Neuronal stem cell (in vitro differentiated cells): ENCODE measurements around the gene SFXN5.
A peak's percentile ranks its signal among the peaks of the same experiment; 100 is the strongest.

Experiments used
- DNase-seq: peaks from one replicate; pipeline ENCODE4 v3.0.0-alpha.2; 2013; ENCODE audit warnings: low spot score
- H2AFZ ChIP-seq: one replicate; pipeline ENCODE4 v1.6.1; 2013; ENCODE audit warnings: mild to moderate bottlenecking, low read length, inconsistent platforms
- H2AK5ac ChIP-seq: 2 replicates; pipeline ENCODE4 v1.6.1; 2013; ENCODE audit warnings: low read depth, mild to moderate bottlenecking, inconsistent platforms, low read length, moderate library complexity, mixed read lengths
- H2BK120ac ChIP-seq: 2 replicates; pipeline ENCODE4 v1.6.1; 2013; ENCODE audit warnings: low read depth, mild to moderate bottlenecking, inconsistent platforms, low read length, moderate library complexity, mixed read lengths
- H2BK12ac ChIP-seq: one replicate; pipeline ENCODE4 v1.6.1; 2013; ENCODE audit warnings: low read length, inconsistent platforms
- H2BK15ac ChIP-seq: 2 replicates; pipeline ENCODE4 v1.6.1; 2013; ENCODE audit warnings: mild to moderate bottlenecking, low read length, inconsistent platforms, mixed read lengths
- H2BK5ac ChIP-seq: one replicate; pipeline ENCODE4 v1.6.1; 2013; ENCODE audit warnings: inconsistent platforms, mild to moderate bottlenecking, low read length, moderate library complexity
- H3K14ac ChIP-seq: one replicate; pipeline ENCODE4 v1.6.1; 2013; ENCODE audit warnings: low read length, inconsistent platforms
- H3K18ac ChIP-seq: 2 replicates; pipeline ENCODE4 v1.6.1; 2013; ENCODE audit warnings: low read length, inconsistent platforms
- H3K23ac ChIP-seq: 2 replicates; pipeline ENCODE4 v1.6.1; 2013; ENCODE audit warnings: low read depth, mild to moderate bottlenecking, mixed read lengths, low read length, inconsistent platforms; ENCODE audit not compliant: poor library complexity
- H3K27ac ChIP-seq: replicated peaks from 3 replicates; pipeline ENCODE4 v1.5.1; 2013; ENCODE audit warnings: low read length, inconsistent platforms
- H3K27me3 ChIP-seq, 3 experiments: 2 replicates each; pipeline ENCODE4 v1.6.1; 2013; ENCODE audit warnings: low read length in 3 of 3, mild to moderate bottlenecking in 2 of 3, inconsistent platforms in 1 of 3, low read depth in 1 of 3, mixed read lengths in 1 of 3, moderate library complexity in 1 of 3; ENCODE audit not compliant: control insufficient read depth in 3 of 3, insufficient read depth in 3 of 3
- H3K36me3 ChIP-seq, 2 donors: replicated peaks in 1 of 2; 2 replicates each; pipeline ENCODE4 v1.6.1; 2013; ENCODE audit warnings: low read length in 2 of 2; ENCODE audit not compliant: control insufficient read depth in 2 of 2, insufficient read depth in 2 of 2
- H3K4ac ChIP-seq: 2 replicates; pipeline ENCODE4 v1.6.1; 2013; ENCODE audit warnings: inconsistent platforms, mild to moderate bottlenecking, low read length, moderate library complexity
- H3K4me1 ChIP-seq, 2 donors: 1 replicate in 1 of 2; 2 replicates in 1 of 2; pipeline ENCODE4 v1.6.1; 2013; ENCODE audit warnings: low read length in 2 of 2, low read depth in 1 of 2; ENCODE audit not compliant: control insufficient read depth in 2 of 2, insufficient read depth in 1 of 2
- H3K4me2 ChIP-seq: one replicate; pipeline ENCODE4 v1.6.1; 2013; ENCODE audit warnings: mild to moderate bottlenecking, low read length, inconsistent platforms; ENCODE audit not compliant: insufficient read depth, poor library complexity, severe bottlenecking
- H3K4me3 ChIP-seq, 2 donors: 2 replicates each; pipeline ENCODE4 v1.5.1; 2013; ENCODE audit warnings: low read length in 2 of 2, mild to moderate bottlenecking in 2 of 2, inconsistent platforms in 1 of 2, moderate library complexity in 1 of 2
- H3K79me1 ChIP-seq: one replicate; pipeline ENCODE4 v1.6.1; 2013; ENCODE audit warnings: low read depth, mild to moderate bottlenecking, inconsistent platforms, low read length, moderate library complexity
- H3K9ac ChIP-seq: one replicate; pipeline ENCODE4 v1.6.1; 2013; ENCODE audit warnings: mild to moderate bottlenecking, low read depth, low read length, inconsistent platforms; ENCODE audit not compliant: poor library complexity
- H3K9me3 ChIP-seq, 2 donors: replicated peaks in 1 of 2; 2 replicates each; pipeline versions ENCODE3 to v1.6.1; 2013; ENCODE audit warnings: low read length in 2 of 2, mild to moderate bottlenecking in 2 of 2, inconsistent platforms in 1 of 2, low read depth in 1 of 2, mixed read lengths in 1 of 2, moderate library complexity in 1 of 2; ENCODE audit not compliant: control insufficient read depth in 2 of 2, insufficient read depth in 1 of 2
- H4K8ac ChIP-seq: one replicate; pipeline ENCODE4 v1.6.1; 2013; ENCODE audit warnings: low read depth, mild to moderate bottlenecking, inconsistent platforms, low read length, moderate library complexity
- H4K91ac ChIP-seq: one replicate; pipeline ENCODE4 v1.6.1; 2013; ENCODE audit warnings: low read length, low read depth, mild to moderate bottlenecking, inconsistent platforms; ENCODE audit not compliant: poor library complexity
- WGBS, 2 donors: extraction: QIAGEN DNeasy Blood & Tissue Kit; methylation state at CpG; one replicate each; pipeline ENCODE4 v1.1.7; 2013; ENCODE audit warnings: missing lambda C conversion rate in 2 of 2, mixed read lengths in 1 of 2; ENCODE audit not compliant: insufficient read length in 2 of 2, insufficient replicate concordance in 1 of 2; ENCODE audit errors: extremely low coverage in 2 of 2; 5-methylcytosine and 5-hydroxymethylcytosine counted together

SFXN5 gene

GRCh38 chr2:73088211-73088610 is 16.7 kb upstream of the SFXN5 start:
- Histone ChIP-seq H3K23ac (peak overlapping the region; percentile 13), H2BK120ac (no peak overlapping the region), H4K8ac (no peak overlapping the region), H3K79me1 (peaks cover 2% of the 10 kb centered on the region), H3K18ac (no peak overlapping the region), H2BK12ac (no peak overlapping the region), H3K9me3 (no peaks in the 10 kb centered on the region), H2BK5ac (no peak overlapping the region), H4K91ac (no peak overlapping the region), H3K27me3 (peaks cover 0 to 5% (median 0%) of the 10 kb centered on the region in 3 experiments), H2BK15ac (no peak overlapping the region), H3K4ac (no peak overlapping the region), H3K4me2 (no peak overlapping the region), H3K4me3 (no peak overlapping the region), H3K4me1 (peaks cover 10 to 12% of the 10 kb centered on the region in 2 donors), H3K9ac (no peak overlapping the region), H3K14ac (no peak overlapping the region), H2AK5ac (no peak overlapping the region), H3K27ac (no peak overlapping the region), H3K36me3 (peaks cover 0 to 4% of the 10 kb centered on the region in 2 donors), H2AFZ (no peak overlapping the region)
- DNase-seq, result no peak
- WGBS, 2 donors, result no CpG with 5 or more reads among the region's 12 CpGs

DNA sequence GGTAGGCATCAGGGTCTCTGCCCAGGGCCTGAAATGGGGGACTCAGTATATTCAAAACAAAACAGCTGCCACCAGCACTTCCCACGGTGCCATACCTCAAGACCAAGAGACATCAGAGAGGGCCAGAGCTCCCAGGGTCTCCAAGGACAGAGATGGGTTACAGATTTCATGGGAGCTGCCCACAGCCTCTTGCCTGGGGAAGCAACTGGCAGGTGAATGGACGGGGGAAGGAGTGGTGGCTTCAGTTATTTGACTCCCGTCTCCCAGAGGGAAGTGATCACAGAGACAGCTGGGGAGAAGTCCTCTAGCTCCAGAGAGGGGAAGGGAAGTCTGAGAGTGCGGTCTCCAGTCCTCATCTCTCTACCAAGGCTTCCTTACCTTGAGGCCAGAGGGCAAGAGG is 15.8 kb upstream of the SFXN5 start:
- Histone ChIP-seq H4K91ac (no peak overlapping the region), H2BK120ac (no peak overlapping the region), H3K27me3 (peaks cover 0 to 10% (median 0%) of the 10 kb centered on the region in 3 experiments), H4K8ac (no peak overlapping the region), H3K4ac (no peak overlapping the region), H2BK12ac (no peak overlapping the region), H3K4me1 (peaks cover 6 to 12% of the 10 kb centered on the region in 2 donors), H3K18ac (no peak overlapping the region), H2AK5ac (no peak overlapping the region), H3K79me1 (peaks cover 2% of the 10 kb centered on the region), H2BK5ac (peak overlapping the region; percentile 54), H3K23ac (no peak overlapping the region), H3K9ac (no peak overlapping the region), H2AFZ (no peak overlapping the region), H3K27ac (no peak overlapping the region), H3K36me3 (peaks cover 0 to 4% of the 10 kb centered on the region in 2 donors), H3K14ac (no peak overlapping the region), H2BK15ac (no peak overlapping the region), H3K9me3 (no peaks in the 10 kb centered on the region), H3K4me3 (no peak overlapping the region), H3K4me2 (no peak overlapping the region)
- DNase-seq, result no peak
- no CpG with 5 or more reads among the region's 4 CpGs for WGBS, 2 donors

DNA sequence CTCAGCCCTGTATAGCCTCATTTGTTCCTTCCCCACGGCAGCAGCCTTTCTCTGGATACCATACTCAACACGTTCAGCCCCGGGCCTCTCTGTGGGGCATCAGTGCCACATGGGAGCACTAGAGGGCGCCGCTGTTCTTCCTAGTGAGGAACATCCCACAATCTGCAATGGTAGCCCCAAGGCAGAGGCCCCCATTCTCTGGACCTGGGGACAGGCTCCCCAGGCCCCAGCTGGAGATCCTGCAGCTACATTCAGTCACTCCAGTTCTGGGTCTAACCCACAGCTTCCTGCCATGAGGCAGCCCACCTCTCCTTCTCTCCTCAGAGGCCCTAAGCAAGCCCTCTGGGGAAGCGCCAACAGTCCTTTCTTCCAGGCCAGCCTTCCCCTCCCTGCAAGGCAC is 14.2 kb upstream of the SFXN5 start:
- no peak overlapping the region for H4K91ac ChIP-seq
- peak overlapping the region; percentile 50 for H2AK5ac ChIP-seq
- peak overlapping the region; percentile 85 for H3K9ac ChIP-seq
- no peak overlapping the region for H4K8ac ChIP-seq
- no peaks in the 10 kb centered on the region for H3K9me3 ChIP-seq
- peak overlapping the region; percentile 27 for H3K18ac ChIP-seq
- peak overlapping the region; percentile 20 for H3K23ac ChIP-seq
- H2AFZ ChIP-seq, result peak overlapping the region; percentile 82
- no peak overlapping the region for H2BK15ac ChIP-seq
- peaks cover 2% of the 10 kb centered on the region for H3K79me1 ChIP-seq
- DNase-seq, result peak; percentile 77
- H2BK5ac ChIP-seq, result peak overlapping the region; percentile 5
- no peak overlapping the region for H3K27ac ChIP-seq
- H3K14ac ChIP-seq, result peak overlapping the region; percentile 26
- peaks cover 0 to 10% (median 0%) of the 10 kb centered on the region in 3 experiments for H3K27me3 ChIP-seq
- H3K36me3 ChIP-seq, result peaks cover 0 to 4% of the 10 kb centered on the region in 2 donors
- H3K4ac ChIP-seq, result no peak overlapping the region
- no CpG with 5 or more reads among the region's 6 CpGs for WGBS, 2 donors
- H3K4me2 ChIP-seq, result no peak overlapping the region
- H3K4me1 ChIP-seq, result peaks cover 4% of the 10 kb centered on the region in 2 donors
- H2BK120ac ChIP-seq, result no peak overlapping the region
- H3K4me3 ChIP-seq, result no peak overlapping the region
- peak overlapping the region; percentile 30 for H2BK12ac ChIP-seq

- Histone ChIP-seq H2BK5ac (peak overlapping the region; percentile 5), H2BK120ac (no peak overlapping the region), H2AFZ (no peak overlapping the region), H3K14ac (no peak overlapping the region), H2AK5ac (peak overlapping the region; percentile 15), H3K36me3 (peaks cover 0 to 4% of the 10 kb centered on the region in 2 donors), H3K9me3 (no peaks in the 10 kb centered on the region), H4K8ac (no peak overlapping the region), H3K27me3 (peaks cover 0 to 10% (median 0%) of the 10 kb centered on the region in 3 experiments), H2BK15ac (no peak overlapping the region), H3K23ac (peak overlapping the region; percentile 29), H3K27ac (no peak overlapping the region), H3K4ac (no peak overlapping the region), H3K9ac (no peak overlapping the region), H3K4me3 (no peak overlapping the region), H3K4me2 (no peak overlapping the region), H2BK12ac (no peak overlapping the region), H3K18ac (no peak overlapping the region), H3K79me1 (peaks cover 2% of the 10 kb centered on the region), H4K91ac (no peak overlapping the region), H3K4me1 (peaks cover 2 to 4% of the 10 kb centered on the region in 2 donors)
- no peak for DNase-seq
- WGBS, 2 donors, result no CpG with 5 or more reads among the region's 3 CpGs
Observed at GRCh38 chr2:73084971-73085370, 13.5 kb upstream of the SFXN5 start.
